K562 (cell line): ENCODE data around the gene CDC6. TPM values are rescaled to one million over a fixed set of nuclear protein-coding genes. Genes with fewer than 3 reads are reported as not detected.

Source experiments
- ARID2 ChIP-seq: fragments of 450-650 bp; IDR thresholded peaks from 2 replicates; pipeline ENCODE4 v1.6.1; 2017; ENCODE audit warnings: antibody characterized with exemption, mild to moderate bottlenecking
- CHCHD3 ChIP-seq: fragments of 250-450 bp; sonication (Bioruptor Pico); IDR thresholded peaks from 2 replicates; pipeline ENCODE4 v2.1.2; 2022; ENCODE audit warnings: mild to moderate bottlenecking
- FIP1L1 ChIP-seq: fragments of 200-400 bp; formaldehyde crosslinking; IDR thresholded peaks from 2 replicates; pipeline ENCODE4 v1.6.1; 2018; ENCODE audit warnings: mild to moderate bottlenecking, low read depth, low read length; ENCODE audit not compliant: poor library complexity, severe bottlenecking
- FOXA1 ChIP-seq: fragments of 450-650 bp; IDR thresholded peaks from 2 replicates; pipeline ENCODE4 v1.6.1; 2016; ENCODE audit warnings: mild to moderate bottlenecking, borderline replicate concordance
- OTX1 ChIP-seq: fragments of 450-650 bp; formaldehyde crosslinking; IDR thresholded peaks from 2 replicates; pipeline ENCODE4 v1.4.0; 2022; ENCODE audit warnings: mild to moderate bottlenecking
- PCBP2 ChIP-seq: fragments of 200-400 bp; formaldehyde crosslinking; IDR thresholded peaks from 2 replicates; pipeline ENCODE4 v1.6.1; 2018; ENCODE audit warnings: low read length, low read depth, mild to moderate bottlenecking, moderate library complexity; ENCODE audit not compliant: poor library complexity, severe bottlenecking
- PHTF2 ChIP-seq: fragments of 250-450 bp; sonication (Bioruptor Pico); IDR thresholded peaks from 2 replicates; pipeline ENCODE4 v1.5.0; 2021; ENCODE audit warnings: mild to moderate bottlenecking
- POLR2A ChIP-seq: fragments of 450-650 bp; conservative IDR thresholded peaks from 2 replicates; pipeline ENCODE4 v1.6.1; 2016
- SAP30 ChIP-seq: fragments of 200-600 bp; sonication (generic); IDR thresholded peaks from 2 replicates; pipeline ENCODE4 v1.6.1; 2012; ENCODE audit warnings: borderline replicate concordance, low read depth, mild to moderate bottlenecking, moderate library complexity, low read length, control low read depth, inconsistent platforms; ENCODE audit not compliant: insufficient read depth, poor library complexity, severe bottlenecking
- ZKSCAN1 ChIP-seq: fragments of 150-350 bp; IDR thresholded peaks from 2 replicates; pipeline ENCODE4 v1.6.1; 2016; ENCODE audit warnings: low read depth, low read length
- ZNF124 ChIP-seq: sonication (generic); formaldehyde crosslinking; IDR thresholded peaks from 2 replicates; pipeline ENCODE4 v1.8.1; 2022; ENCODE audit warnings: missing genetic modification reagents
- ZNF354B ChIP-seq: fragments of 250-450 bp; sonication (Bioruptor Pico); IDR thresholded peaks from 2 replicates; pipeline ENCODE4 v1.4.0; 2020
- ZNF589 ChIP-seq: fragments of 200-800 bp; sonication (Bioruptor generic); IDR thresholded peaks from 2 replicates; pipeline ENCODE4 v1.6.1; 2016; ENCODE audit warnings: low read depth, missing genetic modification characterization, missing compliant biosample characterization
- polyA plus RNA-seq, 8 experiments: library from polyadenylated mRNA; depleted of rRNA in 4 of 8; stranded (reverse) in 5 of 8; unstranded in 3 of 8; fragments of >200 nt; fragmentation: Nextera tagmentation in 2 of 8; fragmentation: Illumina TruSeq in 1 of 8; extraction: Ambion mirVana in 2 of 8; extraction: Trizol in 1 of 8; gene quantifications; 2 replicates each; pipeline versions ENCODE4 v1.2.1 to v1.2.3, GENCODE V29; 2011 to 2014; ENCODE audit warnings: inconsistent platforms in 1 of 8, missing spikeins in 1 of 8
- total RNA-seq, 7 experiments: library from RNA; depleted of rRNA in 6 of 7; stranded (reverse); fragments of >200 nt in 6 of 7; fragmentation: Illumina TruSeq in 2 of 7; extraction: Trizol in 2 of 7; gene quantifications; 2 replicates each; pipeline versions ENCODE4 v1.2.1 to v1.2.3, GENCODE V29; 2011 to 2021; ENCODE audit warnings: low replicate concordance in 1 of 7
- TF ChIP-seq, protein P1 (sequence below): fragments of 450-650 bp; IDR thresholded peaks from one replicate; pipeline ENCODE4 v1.6.1; 2018; ENCODE audit warnings: mild to moderate bottlenecking, moderate library complexity; ENCODE audit not compliant: partially characterized antibody
- TF ChIP-seq, protein P2 (sequence below), 3 experiments: fragments of 200-800 bp in 1 of 3; sonication (Bioruptor generic) in 1 of 3; sonication (generic) in 1 of 3; formaldehyde crosslinking in 1 of 3; IDR thresholded peaks; 2 replicates each; pipeline versions ENCODE4 v1.6.1 to v1.8.0; 2016 to 2022; ENCODE audit warnings: mild to moderate bottlenecking in 2 of 3, missing compliant biosample characterization in 2 of 3, missing genetic modification characterization in 2 of 3, missing genetic modification reagents in 1 of 3
- TF ChIP-seq, protein P3 (sequence below): sonication (generic); formaldehyde crosslinking; IDR thresholded peaks from 2 replicates; pipeline ENCODE4 v1.5.0; 2020; ENCODE audit warnings: missing genetic modification reagents
- TF ChIP-seq, protein P4 (sequence below): fragments of 450-650 bp; IDR thresholded peaks from 2 replicates; pipeline ENCODE4 v1.6.1; 2018; ENCODE audit not compliant: partially characterized antibody
- TF ChIP-seq, protein P5 (sequence below): sonication (generic); formaldehyde crosslinking; IDR thresholded peaks from 2 replicates; pipeline ENCODE4 v1.9.0; 2022; ENCODE audit warnings: mild to moderate bottlenecking, missing genetic modification reagents
- TF ChIP-seq, protein P6 (sequence below): sonication (generic); formaldehyde crosslinking; IDR thresholded peaks from 2 replicates; pipeline ENCODE4 v1.8.1; 2022; ENCODE audit warnings: missing genetic modification reagents

The CDC6 gene
- total and polyA plus RNA-seq, 9 of the 15 experiments (the other 6 are each of a cell fraction or from before 2014, with no cell fraction given) = 29.6 to 141 (median 106) TPM

DNA sequence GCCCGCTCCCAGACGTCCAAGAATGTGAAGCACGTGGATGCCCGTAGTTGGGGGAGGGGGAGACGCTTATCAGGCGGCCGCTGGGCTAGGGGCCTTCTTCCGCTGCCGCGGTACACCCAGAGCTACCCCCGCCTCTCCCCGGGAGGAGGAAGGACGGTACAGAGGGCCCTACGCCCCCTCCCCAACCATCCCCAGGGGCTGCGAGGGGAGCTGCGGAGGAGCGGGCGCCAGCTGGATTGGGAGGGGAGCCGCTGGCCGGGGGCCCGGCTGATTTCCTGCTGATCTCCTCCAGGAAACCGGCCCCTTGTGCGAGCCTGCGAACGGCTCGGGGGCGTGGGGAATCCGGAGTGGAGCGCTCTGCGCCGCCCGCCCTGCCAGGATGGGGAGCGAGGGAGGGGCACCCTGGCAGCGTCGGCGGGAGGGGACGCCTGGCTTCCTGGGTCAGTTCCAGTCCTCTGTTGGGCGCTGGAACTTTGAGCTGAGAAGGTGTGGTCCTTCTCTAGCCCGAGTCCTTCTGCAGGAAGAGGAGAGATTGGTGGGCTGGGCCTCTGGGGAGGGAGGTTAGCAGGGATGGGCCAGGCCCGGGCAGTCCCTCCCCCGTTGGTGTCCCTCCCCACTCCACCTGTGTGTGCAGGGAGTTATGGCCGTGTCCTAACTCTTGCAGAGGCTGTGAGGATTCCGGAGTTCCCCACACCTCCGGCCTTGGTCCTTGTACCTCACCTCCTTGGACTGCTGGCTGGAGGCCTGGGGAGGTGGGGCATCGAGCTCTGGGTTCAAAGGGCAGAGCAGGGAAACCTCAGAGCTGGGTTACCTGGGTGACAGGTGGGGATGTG, 57.7 kb downstream of the CDC6 start (continued):
- TF ChIP-seq, protein P1, sequence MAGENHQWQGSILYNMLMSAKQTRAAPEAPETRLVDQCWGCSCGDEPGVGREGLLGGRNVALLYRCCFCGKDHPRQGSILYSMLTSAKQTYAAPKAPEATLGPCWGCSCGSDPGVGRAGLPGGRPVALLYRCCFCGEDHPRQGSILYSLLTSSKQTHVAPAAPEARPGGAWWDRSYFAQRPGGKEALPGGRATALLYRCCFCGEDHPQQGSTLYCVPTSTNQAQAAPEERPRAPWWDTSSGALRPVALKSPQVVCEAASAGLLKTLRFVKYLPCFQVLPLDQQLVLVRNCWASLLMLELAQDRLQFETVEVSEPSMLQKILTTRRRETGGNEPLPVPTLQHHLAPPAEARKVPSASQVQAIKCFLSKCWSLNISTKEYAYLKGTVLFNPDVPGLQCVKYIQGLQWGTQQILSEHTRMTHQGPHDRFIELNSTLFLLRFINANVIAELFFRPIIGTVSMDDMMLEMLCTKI = no peak
- TF ChIP-seq SAP30 (no peak), FOXA1 (no peak), ZKSCAN1 (no peak), PHTF2 (no peak), POLR2A (no peak; the same call in none of the 2 replicates), FIP1L1 (no peak), CHCHD3 (CRISPR knock-in tag) (no peak), ARID2 (no peak), ZNF589 (no peak), OTX1 (CRISPR knock-in tag) (no peak), PCBP2 (no peak), ZNF354B (CRISPR knock-in tag) (no peak), ZNF124 (CRISPR knock-in tag) (no peak)
- TF ChIP-seq, protein P2, sequence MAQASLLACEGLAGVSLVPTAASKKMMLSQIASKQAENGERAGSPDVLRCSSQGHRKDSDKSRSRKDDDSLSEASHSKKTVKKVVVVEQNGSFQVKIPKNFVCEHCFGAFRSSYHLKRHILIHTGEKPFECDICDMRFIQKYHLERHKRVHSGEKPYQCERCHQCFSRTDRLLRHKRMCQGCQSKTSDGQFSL (CRISPR knock-in tag; IDR thresholded peaks at IDR 0.05) = no peak
- TF ChIP-seq, protein P2 (tag; IDR thresholded peaks at IDR 0.05) = no peak
- TF ChIP-seq, protein P3, sequence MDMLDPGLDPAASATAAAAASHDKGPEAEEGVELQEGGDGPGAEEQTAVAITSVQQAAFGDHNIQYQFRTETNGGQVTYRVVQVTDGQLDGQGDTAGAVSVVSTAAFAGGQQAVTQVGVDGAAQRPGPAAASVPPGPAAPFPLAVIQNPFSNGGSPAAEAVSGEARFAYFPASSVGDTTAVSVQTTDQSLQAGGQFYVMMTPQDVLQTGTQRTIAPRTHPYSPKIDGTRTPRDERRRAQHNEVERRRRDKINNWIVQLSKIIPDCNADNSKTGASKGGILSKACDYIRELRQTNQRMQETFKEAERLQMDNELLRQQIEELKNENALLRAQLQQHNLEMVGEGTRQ (CRISPR knock-in tag) = no peak
- TF ChIP-seq, protein P4, sequence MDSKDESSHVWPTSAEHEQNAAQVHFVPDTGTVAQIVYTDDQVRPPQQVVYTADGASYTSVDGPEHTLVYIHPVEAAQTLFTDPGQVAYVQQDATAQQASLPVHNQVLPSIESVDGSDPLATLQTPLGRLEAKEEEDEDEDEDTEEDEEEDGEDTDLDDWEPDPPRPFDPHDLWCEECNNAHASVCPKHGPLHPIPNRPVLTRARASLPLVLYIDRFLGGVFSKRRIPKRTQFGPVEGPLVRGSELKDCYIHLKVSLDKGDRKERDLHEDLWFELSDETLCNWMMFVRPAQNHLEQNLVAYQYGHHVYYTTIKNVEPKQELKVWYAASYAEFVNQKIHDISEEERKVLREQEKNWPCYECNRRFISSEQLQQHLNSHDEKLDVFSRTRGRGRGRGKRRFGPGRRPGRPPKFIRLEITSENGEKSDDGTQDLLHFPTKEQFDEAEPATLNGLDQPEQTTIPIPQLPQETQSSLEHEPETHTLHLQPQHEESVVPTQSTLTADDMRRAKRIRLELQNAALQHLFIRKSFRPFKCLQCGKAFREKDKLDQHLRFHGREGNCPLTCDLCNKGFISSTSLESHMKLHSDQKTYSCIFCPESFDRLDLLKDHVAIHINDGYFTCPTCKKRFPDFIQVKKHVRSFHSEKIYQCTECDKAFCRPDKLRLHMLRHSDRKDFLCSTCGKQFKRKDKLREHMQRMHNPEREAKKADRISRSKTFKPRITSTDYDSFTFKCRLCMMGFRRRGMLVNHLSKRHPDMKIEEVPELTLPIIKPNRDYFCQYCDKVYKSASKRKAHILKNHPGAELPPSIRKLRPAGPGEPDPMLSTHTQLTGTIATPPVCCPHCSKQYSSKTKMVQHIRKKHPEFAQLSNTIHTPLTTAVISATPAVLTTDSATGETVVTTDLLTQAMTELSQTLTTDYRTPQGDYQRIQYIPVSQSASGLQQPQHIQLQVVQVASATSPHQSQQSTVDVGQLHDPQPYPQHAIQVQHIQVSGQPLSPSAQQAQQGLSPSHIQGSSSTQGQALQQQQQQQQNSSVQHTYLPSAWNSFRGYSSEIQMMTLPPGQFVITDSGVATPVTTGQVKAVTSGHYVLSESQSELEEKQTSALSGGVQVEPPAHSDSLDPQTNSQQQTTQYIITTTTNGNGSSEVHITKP = peak; percentile 13
- TF ChIP-seq, protein P5, sequence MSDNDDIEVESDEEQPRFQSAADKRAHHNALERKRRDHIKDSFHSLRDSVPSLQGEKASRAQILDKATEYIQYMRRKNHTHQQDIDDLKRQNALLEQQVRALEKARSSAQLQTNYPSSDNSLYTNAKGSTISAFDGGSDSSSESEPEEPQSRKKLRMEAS = peak; percentile 81
- TF ChIP-seq, protein P6, sequence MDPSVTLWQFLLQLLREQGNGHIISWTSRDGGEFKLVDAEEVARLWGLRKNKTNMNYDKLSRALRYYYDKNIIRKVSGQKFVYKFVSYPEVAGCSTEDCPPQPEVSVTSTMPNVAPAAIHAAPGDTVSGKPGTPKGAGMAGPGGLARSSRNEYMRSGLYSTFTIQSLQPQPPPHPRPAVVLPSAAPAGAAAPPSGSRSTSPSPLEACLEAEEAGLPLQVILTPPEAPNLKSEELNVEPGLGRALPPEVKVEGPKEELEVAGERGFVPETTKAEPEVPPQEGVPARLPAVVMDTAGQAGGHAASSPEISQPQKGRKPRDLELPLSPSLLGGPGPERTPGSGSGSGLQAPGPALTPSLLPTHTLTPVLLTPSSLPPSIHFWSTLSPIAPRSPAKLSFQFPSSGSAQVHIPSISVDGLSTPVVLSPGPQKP (CRISPR knock-in tag) = no peak
